Astrocyte (in vitro differentiated cells and primary cell): ENCODE measurements around the gene ZNF316. TPM values are rescaled to one million over a fixed set of nuclear protein-coding genes. Genes with fewer than 3 reads are reported as not detected.

Source experiments
- DNase-seq: peaks from one replicate; pipeline ENCODE4 v3.0.0-alpha.2; 2010; ENCODE audit warnings: low read depth
- FAIRE-seq: peaks from 2 replicates; lab custom pipeline; 2011; peaks lifted over from hg19 to GRCh38; lab: Jason Lieb, UNC
- H2AFZ ChIP-seq: 2 replicates; pipeline ENCODE4 v1.6.0; 2012; ENCODE audit warnings: low read depth, low read length, inconsistent platforms
- H3K27ac ChIP-seq: 2 replicates; pipeline ENCODE4 v1.5.1; 2011; ENCODE audit warnings: low read depth, low read length, inconsistent platforms
- H3K27me3 ChIP-seq: 2 replicates; pipeline ENCODE4 v1.6.0; 2011; ENCODE audit warnings: low read length, inconsistent platforms; ENCODE audit not compliant: insufficient read depth
- H3K36me3 ChIP-seq: 2 replicates; pipeline ENCODE4 v1.5.1; 2011; ENCODE audit warnings: low read length, inconsistent platforms; ENCODE audit not compliant: insufficient read depth
- H3K4me1 ChIP-seq: 2 replicates; pipeline ENCODE4 v1.5.1; 2011; ENCODE audit warnings: low read length, inconsistent platforms; ENCODE audit not compliant: insufficient read depth
- H3K4me2 ChIP-seq: 2 replicates; pipeline ENCODE4 v1.6.0; 2012; ENCODE audit warnings: low read length, inconsistent platforms
- H3K4me3 ChIP-seq: 2 replicates; pipeline ENCODE4 v1.5.1; 2011; ENCODE audit warnings: low read depth, mild to moderate bottlenecking, low read length, inconsistent platforms; ENCODE audit not compliant: insufficient read depth
- H3K79me2 ChIP-seq: 2 replicates; pipeline ENCODE4 v1.6.0; 2012; ENCODE audit warnings: mild to moderate bottlenecking, low read length, inconsistent platforms; ENCODE audit not compliant: insufficient read depth
- H3K9ac ChIP-seq: 2 replicates; pipeline ENCODE4 v1.6.0; 2012; ENCODE audit warnings: mild to moderate bottlenecking, low read length, inconsistent platforms
- H3K9me3 ChIP-seq: 2 replicates; pipeline ENCODE4 v1.5.1; 2012; ENCODE audit warnings: low read depth, mild to moderate bottlenecking, low read length, inconsistent platforms; ENCODE audit not compliant: insufficient read depth
- H4K20me1 ChIP-seq: 2 replicates; pipeline ENCODE4 v1.6.0; 2012; ENCODE audit warnings: low read length, inconsistent platforms; ENCODE audit not compliant: insufficient read depth
- H3K27ac Mint-ChIP-seq: one replicate; pipeline ENCODE4 v1.8.0; 2021; ENCODE audit warnings: mild to moderate bottlenecking, mixed read lengths; ENCODE audit not compliant: unreplicated experiment
- H3K27me3 Mint-ChIP-seq: one replicate; pipeline ENCODE4 v1.8.0; 2021; ENCODE audit warnings: low read depth, mixed read lengths; ENCODE audit not compliant: unreplicated experiment
- H3K36me3 Mint-ChIP-seq: one replicate; pipeline ENCODE4 v1.8.0; 2021; ENCODE audit warnings: low read depth, mixed read lengths; ENCODE audit not compliant: unreplicated experiment
- H3K4me1 Mint-ChIP-seq: one replicate; pipeline ENCODE4 v1.8.0; 2021; ENCODE audit warnings: low read depth, mixed read lengths; ENCODE audit not compliant: unreplicated experiment
- H3K4me3 Mint-ChIP-seq: one replicate; pipeline ENCODE4 v1.8.0; 2021; ENCODE audit warnings: mild to moderate bottlenecking, moderate library complexity, mixed read lengths; ENCODE audit not compliant: unreplicated experiment
- H3K9me3 Mint-ChIP-seq: one replicate; pipeline ENCODE4 v1.8.0; 2021; ENCODE audit warnings: mild to moderate bottlenecking, mixed read lengths; ENCODE audit not compliant: unreplicated experiment
- CTCF ChIP-seq: IDR thresholded peaks from 2 replicates; pipeline ENCODE4 v1.5.1; 2011; ENCODE audit warnings: low read depth, mild to moderate bottlenecking, inconsistent platforms, low read length, moderate library complexity; ENCODE audit not compliant: insufficient read depth
- EZH2 ChIP-seq: IDR thresholded peaks from 2 replicates; pipeline ENCODE4 v1.6.1; 2012; ENCODE audit warnings: mild to moderate bottlenecking, low read length, inconsistent platforms; ENCODE audit not compliant: insufficient read depth
- total RNA-seq: library from RNA; stranded (reverse); gene quantifications from 2 replicates; pipeline ENCODE4 v1.2.1, GENCODE V29; 2021

The ZNF316 gene
- total RNA-seq, 1 donor from 2014 or later, result 22.8 TPM

GRCh38 chr7:6651851-6652445, 14.8 kb downstream of the ZNF316 start:
- Mint-ChIP-seq H3K27me3 (no peaks in the 10 kb centered on the region), H3K36me3 (peaks cover 41% of the 10 kb centered on the region), H3K4me3 (no peak overlapping the region), H3K9me3 (peaks cover 14% of the 10 kb centered on the region), H3K4me1 (no peaks in the 10 kb centered on the region), H3K27ac (no peak overlapping the region)
- H3K27ac ChIP-seq, result no peak overlapping the region
- TF ChIP-seq EZH2 (no peak), CTCF (no peak)
- no peaks in the 10 kb centered on the region for H3K27me3 ChIP-seq
- no peak overlapping the region for H2AFZ ChIP-seq
- no peak overlapping the region for H3K9ac ChIP-seq
- FAIRE-seq, result no peak
- H3K4me1 ChIP-seq, result no peaks in the 10 kb centered on the region
- peaks cover 21% of the 10 kb centered on the region for H3K79me2 ChIP-seq
- peaks cover 4% of the 10 kb centered on the region for H3K9me3 ChIP-seq
- no peak overlapping the region for H3K4me3 ChIP-seq
- no peaks in the 10 kb centered on the region for H3K36me3 ChIP-seq
- DNase-seq, result no peak
- H4K20me1 ChIP-seq, result peaks cover 38% of the 10 kb centered on the region
- H3K4me2 ChIP-seq, result no peak overlapping the region

- FAIRE-seq, result no peak
- Histone ChIP-seq H3K4me1 (no peaks in the 10 kb centered on the region), H3K27me3 (no peaks in the 10 kb centered on the region), H4K20me1 (peaks cover 34% of the 10 kb centered on the region), H3K36me3 (no peaks in the 10 kb centered on the region), H3K9ac (no peak overlapping the region), H3K4me2 (no peak overlapping the region), H2AFZ (no peak overlapping the region), H3K79me2 (peaks cover 17% of the 10 kb centered on the region), H3K9me3 (peaks cover 4% of the 10 kb centered on the region), H3K4me3 (no peak overlapping the region), H3K27ac (no peak overlapping the region)
- Mint-ChIP-seq H3K36me3 (peaks cover 41% of the 10 kb centered on the region), H3K27ac (no peak overlapping the region), H3K4me3 (no peak overlapping the region), H3K9me3 (peaks cover 18% of the 10 kb centered on the region), H3K4me1 (no peaks in the 10 kb centered on the region), H3K27me3 (no peaks in the 10 kb centered on the region)
- DNase-seq, result no peak
- TF ChIP-seq CTCF (no peak), EZH2 (no peak)
Observed at GRCh38 chr7:6652446-6653011, 15.4 kb downstream of the ZNF316 start.
